GM18519 (cell line): ENCODE results near the gene HSPA12B.
"Not testable (repeated sequence)": the region's sequence is repeated elsewhere in the genome, so short reads cannot be mapped to it uniquely, and the experiment has no call there.

Source experiments
- ATAC-seq: cut with Tn5 transposase; IDR thresholded peaks from one replicate; pipeline ENCODE4 v1.9.1; 2021; ENCODE audit warnings: mild to moderate bottlenecking, moderate library complexity; ENCODE audit not compliant: unreplicated experiment, low FRiP score

The HSPA12B gene

DNA sequence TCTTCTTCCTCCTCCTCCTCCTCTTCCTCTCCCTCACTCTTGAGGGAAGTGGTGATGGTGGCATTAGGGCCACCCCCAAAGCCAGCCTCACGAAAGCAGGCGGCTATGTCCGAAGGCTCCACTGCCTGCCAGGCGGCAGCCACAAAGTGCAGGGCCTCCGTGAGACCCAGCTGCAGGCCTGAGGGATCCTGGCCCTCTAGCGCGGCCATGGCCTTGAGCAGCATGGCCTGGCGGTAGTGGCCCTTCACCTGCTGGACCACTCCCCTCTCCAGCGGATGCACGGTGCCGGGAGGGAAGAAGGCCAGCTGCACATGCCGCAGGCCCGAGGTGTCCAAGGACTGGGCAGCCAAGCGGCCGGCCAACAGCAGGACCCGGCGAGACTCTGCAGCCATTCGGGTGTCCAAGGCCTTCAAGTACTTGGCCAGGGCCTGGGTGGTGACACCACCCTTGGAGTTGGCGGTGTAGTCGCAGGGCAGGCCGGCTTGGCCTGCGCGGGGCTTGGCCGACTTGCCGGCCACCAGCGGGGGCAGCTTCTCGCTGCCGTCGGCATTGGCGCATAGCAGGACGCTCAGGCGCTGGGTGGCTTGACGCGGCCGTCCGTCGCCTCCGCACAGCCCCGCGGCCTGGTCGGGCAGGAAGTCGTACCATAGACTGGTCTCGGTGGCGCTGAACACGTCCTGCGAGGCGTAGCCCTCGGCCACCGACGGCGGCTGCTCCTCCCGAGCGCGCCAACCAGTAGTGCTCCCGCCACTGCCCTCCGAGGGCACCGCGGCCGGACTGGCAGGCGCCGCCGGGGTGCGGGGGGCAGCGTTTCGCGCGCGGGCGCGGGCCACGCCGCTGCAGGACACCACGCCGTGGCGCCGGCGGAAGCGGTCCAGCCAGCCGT lies 53.0 kb downstream of the HSPA12B start:
- ATAC-seq: no peak

DNA sequence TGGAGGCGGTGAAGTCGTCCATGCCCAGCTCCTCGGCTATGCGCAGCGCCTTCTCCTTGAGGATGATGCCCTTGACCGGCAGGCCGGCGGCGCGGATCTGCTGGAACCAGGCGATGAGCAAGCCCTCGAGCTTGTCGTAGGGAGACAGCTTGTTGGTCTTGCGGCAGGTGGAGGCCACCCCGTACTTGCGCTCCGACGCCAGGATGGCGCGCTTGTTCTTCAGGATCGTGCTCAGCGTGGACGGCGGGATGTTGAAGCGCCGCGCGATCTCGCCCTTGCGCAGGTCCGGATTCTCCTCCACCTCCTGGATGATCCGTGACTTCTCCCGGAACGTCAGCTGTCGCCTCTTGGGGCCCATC lies 53.6 kb downstream of the HSPA12B start:
- ATAC-seq: peak; percentile 13

DNA sequence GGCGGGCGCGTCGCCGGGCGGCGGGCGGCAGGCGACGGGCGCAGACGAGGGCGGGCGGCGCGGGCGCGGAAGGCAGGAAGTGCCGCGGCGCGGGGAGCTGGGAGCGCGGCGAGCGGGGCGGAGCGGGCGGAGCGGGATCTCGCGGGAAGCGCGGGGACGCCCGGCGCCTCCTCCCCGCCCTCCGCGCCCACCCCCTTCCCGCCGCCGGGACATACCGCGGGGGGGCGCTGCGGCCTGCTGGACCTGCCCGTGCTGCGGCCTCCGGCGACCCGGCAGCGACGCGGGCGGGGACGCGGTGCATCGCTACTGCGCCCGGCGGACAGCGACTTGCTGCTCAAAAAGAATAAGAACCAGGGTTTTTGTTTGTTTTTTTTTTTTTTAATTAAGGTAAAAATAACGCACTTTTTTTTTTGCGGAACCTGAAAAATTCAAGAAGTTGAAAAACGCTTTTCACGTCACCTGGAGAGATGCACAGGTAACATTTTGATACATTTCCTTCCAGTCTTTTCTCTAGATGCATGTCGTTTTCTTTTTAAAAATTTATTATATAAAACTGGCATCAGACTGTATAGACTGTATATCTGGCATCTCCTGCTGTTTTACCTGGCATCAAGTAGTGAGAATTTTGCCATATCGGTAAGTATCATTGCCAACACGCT lies 54.3 kb downstream of the HSPA12B start, which contains the start of gene CENPB:
Gene CENPB, minus strand, starts transcription at position 76 of the 659 bp plus-strand sequence. CDS start 257 bp downstream, outside the sequence.
- peak; percentile 56 for ATAC-seq

DNA sequence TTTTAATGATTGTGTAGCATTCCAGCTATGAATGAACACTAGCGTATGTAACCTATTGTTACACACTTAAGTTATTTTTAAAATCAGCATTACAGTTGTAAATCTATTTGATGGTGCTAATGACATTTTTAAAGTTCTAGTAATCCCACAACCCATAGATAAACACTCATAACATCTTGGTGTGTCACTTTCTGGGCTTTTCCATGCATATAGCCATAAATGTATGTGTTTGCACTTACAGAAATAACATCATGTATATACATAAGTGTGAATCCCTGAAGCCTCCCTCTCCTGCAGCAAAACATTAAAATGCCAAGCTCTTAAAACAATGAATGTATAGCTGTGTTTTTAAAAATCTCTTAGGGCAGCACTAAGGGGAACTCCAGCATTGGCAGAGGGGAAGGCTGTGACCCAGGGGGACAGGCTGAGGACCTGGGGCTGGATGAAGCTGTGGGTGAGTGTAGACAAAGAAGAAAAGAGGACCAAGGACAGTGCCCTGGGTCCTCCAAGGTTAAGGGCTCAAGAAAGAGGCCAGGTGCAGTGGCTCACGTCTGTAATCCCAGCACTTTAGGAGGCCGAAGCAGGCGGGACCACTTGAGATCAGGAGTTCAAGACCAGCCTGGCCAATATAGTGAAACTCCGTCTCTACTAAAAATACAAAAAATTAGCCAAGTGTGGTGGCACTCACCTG lies 55.0 kb downstream of the HSPA12B start:
- ATAC-seq: no peak

DNA sequence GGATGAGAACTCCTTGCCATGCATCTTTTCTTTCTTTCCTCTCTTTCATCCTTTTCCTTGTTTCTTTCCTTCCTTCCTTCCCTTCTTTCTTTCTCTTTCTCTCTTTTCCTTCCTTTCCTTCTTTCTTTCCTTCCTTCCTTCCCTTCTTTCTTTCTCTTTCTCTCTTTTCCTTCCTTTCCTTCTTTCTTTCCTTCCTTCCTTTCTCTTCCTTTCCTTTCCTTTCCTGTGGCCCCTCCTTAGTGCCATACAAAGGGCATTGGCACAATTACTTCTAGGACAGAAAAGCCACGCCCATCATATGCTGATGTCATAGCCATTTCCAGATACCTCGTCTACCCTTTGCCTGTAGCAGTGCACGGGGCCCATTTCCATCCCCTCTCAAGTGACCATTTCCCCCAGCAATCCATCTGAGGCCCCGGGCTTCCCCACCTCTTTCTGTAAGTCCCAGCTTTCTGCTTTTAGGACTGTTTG lies 56.2 kb downstream of the HSPA12B start:
- ATAC-seq: no peak

DNA sequence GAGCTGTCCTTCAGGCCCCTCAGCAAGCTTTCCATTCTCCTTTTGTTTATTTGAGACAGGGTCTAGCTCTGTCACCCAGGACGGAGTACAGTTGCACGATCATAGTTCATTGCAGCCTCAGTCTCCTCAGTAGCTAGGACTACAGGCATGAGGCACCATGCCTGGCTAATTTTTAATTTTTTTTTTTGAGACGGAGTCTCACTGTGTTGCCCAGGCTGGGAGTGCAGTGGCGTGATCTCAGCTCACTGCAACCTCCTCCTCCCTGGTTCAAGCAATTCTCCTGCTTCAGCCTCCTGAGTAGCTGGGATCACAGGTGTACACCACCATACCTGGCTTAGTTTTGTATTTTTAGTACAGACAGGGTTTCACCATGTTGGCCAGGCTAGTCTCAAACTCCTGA lies 56.7 kb downstream of the HSPA12B start:
- not testable (repeated sequence) for ATAC-seq

DNA sequence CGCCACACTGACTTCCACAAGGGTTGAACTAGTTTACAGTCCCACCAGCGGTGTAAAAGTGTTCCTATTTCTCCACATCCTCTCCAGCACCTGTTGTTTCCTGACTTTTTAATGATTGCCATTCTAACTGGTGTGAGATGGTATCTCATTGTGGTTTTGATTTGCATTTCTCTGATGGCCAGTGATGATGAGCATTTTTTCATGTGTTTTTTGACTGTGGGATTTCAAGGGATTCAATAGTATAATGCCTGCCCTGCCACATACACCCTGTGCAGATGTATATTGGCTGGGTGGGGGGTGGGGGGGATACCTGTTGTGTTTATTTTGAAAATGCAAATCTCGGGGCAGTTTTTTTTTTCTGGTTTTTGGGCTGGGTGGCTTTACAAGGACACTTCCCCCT lies 61.7 kb downstream of the HSPA12B start:
- not testable (repeated sequence) for ATAC-seq

DNA sequence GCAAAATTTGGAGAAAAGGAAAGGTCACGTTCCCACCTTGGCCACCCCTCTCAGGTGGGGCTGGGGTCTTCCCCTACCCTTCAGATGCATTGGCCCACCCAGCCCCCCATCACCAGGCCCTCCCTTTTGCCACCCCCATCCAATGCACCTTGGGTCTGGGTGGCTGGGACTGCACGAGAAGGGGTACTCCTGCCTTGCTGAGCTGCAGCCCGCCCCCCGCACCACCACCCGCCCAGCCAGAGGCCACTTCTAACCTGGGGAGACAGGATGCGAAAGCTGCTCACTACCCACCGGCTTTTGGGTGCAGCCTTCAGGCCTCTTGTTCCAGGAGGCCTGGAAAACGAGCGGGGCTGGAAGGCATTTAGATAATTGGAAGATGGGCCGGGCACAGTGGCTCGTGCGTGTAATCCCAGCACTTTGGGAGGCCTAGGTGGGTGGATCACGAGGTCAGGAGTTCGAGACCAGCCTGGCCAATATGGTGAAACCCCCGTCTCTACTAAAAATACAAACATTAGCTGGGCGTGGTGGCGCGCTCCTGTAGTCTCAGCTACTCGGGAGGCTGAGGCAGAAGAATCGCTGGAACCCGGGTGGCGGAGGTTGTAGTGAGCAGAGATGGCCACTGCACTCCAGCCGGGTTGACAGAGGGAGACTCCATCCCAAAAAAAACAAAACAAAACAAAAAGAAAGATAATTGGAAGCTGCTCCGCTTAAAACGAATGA lies 62.4 kb downstream of the HSPA12B start:
- ATAC-seq: no peak

DNA sequence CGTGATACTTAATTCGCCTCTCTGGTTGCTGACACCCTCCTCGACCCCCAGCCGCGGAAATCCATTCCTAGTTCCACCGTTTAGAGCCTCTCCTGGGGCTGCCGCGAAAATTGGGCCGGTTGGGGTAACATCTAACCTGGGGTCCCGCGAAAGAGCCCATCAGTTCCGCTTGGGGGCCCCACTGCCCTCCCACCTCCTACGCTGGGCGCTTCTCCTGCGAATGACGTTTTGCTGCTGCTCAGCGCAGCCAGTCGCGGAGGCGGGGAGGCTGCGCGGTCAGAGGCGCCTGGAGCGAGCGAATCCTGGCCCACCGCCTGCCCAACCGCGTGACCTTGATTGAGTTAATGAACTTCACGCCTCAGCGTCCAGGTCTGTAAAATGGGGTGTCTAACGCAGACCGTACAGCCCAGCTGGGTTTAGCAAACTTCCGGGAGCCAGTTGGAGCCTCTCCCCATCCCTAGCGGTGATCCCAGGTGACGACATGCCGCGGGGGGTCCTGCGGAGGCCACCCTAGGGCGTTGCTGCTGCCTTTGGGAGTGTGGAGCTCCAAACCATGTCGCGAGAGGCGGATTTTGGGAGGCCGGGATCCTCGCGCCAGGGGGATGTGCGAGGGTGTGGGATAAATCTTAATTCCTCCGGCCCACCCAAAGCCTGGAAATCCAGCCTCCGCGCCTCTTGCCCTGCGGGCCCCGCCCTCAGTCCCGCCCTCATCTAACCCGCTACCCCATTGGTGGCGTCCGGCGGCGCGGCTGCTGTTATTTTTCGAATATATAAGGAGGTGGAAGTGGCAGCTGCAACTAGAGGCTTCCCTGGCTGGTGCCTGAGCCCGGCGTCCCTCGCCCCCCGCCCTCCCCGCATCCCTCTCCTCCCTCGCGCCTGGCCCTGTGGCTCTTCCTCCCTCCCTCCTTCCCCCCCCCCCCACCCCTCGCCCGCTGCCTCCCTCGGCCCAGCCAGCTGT lies 63.3 kb downstream of the HSPA12B start, which contains the start of gene CDC25B:
Gene CDC25B, plus strand, starts transcription at position 800 of the 958 bp plus-strand sequence. CDS start 222 bp downstream, outside the sequence.
- peak; percentile 37 for ATAC-seq

DNA sequence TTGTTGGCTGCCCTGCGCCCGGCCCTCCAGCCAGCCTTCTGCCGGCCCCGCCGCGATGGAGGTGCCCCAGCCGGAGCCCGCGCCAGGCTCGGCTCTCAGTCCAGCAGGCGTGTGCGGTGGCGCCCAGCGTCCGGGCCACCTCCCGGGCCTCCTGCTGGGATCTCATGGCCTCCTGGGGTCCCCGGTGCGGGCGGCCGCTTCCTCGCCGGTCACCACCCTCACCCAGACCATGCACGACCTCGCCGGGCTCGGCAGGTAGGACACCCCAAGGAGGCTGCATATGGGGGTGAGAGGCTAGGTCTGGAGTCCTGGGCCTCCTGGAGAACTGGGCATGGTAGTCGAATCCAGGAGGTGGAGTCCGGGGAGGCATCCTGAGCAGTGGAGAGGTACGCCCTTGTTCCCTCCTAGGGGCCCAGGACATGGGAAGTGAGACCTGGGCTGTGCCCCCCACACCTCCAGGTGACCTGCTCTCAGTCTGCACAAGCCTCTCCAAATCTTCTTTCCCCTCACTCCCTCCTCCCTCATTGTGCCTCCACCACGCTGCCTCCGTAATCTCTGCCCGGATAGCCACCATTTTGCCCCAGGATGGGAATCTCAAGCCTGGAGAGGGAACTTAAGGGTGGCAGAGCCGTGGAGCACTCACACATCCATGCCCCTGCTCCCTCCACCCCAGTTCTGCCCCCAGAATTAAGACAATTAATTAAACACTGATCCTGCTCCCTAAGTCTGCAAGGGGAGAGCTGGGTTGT lies 64.2 kb downstream of the HSPA12B start:
- ATAC-seq: peak; percentile 4

DNA sequence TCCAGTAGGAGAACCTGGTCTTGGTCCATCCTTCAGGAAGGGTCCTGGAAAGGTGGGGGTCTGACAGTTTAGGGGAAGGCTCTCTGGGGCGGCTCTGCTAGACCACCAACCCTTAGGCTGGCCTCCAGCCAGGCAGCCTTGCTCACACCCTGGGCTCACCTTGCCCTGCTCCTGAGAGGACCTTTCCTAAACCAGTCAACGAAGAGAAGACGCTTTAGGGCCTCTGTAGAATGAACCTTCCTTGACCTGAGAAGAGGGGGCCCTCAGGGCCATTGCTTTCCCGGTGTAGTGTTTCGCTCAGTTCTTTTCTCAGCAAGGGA lies 64.7 kb downstream of the HSPA12B start:
- no peak for ATAC-seq

DNA sequence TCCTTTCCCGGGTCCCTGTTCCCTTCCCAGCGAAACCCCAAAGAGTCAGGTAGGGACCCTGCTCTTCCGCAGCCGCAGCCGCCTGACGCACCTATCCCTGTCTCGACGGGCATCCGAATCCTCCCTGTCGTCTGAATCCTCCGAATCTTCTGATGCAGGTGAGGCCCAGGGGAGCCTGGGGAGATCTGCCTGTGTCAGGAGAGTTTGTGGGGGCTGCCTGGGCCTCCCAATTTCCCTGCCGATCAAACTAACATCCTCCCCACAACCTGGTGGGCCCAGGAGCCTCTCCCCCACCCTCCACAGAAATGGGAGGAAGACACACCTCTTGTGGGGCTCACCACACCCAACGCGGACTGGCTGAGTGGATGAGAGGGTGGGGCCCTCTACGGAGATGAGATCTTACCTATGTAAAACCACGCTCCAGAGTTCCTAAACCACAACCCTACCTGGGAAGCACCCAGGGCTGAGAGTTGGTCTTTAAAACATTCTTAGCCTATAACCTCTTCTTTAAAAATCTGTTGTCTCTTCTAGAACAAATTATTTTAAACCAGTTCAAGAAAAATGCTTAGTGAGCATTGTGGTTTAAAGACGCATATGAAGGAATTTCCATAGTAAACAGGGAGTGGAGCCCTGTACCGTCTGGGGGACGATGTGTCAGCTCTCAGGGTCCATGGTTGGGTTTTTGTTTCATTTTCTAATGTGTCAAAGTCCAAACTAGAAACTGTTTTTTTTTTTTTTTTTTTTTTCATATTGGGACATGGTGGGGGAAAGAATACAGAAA lies 65.3 kb downstream of the HSPA12B start:
- no peak for ATAC-seq

DNA sequence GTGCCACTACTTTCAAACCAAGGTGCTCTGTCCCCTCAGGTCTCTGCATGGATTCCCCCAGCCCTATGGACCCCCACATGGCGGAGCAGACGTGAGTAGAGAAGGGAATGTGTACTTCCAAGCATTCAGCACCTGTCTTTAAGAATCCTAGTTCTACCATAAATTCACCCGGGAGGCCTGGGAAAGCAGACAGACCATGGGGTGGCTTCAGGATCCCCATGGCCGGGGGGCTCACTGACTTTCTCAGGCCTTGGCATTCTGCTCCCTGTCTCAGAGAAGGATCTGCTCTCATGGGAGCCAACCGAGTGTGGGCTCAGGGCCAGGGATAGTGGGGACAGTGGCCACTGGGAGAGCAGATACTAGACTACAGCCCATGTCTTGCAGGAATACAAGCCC lies 65.9 kb downstream of the HSPA12B start:
- no peak for ATAC-seq

DNA sequence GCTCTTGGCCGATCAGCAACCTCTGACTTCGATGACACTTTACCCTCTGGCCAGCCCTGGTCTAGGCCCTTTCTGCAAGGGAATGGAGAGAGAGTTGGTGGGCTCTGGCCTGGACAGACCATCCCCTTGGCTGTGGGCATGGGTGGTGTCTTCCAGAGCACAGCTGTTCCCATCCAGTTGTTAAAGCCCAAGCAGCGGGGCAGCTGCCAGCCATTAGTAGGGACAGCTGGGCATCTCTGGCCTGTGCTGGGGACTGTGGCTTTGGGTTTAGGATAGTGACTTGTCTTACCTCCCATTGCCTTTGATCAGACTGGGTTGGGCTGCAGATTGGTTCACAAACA lies 66.4 kb downstream of the HSPA12B start:
- ATAC-seq: no peak

DNA sequence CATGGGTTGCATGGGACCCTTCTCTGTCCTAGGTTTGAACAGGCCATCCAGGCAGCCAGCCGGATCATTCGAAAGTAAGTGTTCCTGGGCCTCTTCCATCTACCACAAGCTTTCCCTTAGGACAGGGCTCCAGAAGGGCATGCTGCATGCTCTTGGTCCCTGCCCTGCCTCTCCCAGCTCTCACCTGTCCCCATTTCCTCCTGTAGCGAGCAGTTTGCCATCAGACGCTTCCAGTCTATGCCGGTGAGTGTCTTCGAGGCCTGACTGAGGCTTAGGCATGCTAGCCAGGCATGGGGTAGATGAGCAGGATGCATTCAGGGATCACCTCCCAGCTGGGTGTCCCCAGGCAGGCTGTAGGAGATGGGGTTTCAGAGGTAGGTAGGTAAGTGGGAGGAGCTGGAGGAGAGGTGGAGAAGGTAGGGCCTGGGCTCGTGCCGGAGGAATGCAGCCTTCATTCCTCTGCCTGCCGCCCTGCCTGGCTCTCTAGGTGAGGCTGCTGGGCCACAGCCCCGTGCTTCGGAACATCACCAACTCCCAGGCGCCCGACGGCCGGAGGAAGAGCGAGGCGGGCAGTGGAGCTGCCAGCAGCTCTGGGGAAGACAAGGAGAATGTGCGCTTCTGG lies 67.9 kb downstream of the HSPA12B start:
- no peak for ATAC-seq

DNA sequence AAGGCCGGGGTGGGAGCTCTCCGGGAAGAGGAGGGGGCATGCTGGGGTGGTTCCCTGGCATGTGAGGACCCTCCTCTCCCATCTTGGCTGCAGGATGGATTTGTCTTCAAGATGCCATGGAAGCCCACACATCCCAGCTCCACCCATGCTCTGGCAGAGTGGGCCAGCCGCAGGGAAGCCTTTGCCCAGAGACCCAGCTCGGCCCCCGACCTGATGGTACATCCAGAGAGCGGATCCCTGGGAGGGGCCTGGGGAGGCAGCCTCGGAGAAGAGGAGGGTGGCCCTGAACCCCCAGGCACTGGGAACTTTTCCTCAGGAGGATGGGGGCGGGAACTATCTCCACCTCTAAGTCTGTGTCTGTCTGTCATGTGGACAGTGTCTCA lies 68.4 kb downstream of the HSPA12B start:
- ATAC-seq: no peak

DNA sequence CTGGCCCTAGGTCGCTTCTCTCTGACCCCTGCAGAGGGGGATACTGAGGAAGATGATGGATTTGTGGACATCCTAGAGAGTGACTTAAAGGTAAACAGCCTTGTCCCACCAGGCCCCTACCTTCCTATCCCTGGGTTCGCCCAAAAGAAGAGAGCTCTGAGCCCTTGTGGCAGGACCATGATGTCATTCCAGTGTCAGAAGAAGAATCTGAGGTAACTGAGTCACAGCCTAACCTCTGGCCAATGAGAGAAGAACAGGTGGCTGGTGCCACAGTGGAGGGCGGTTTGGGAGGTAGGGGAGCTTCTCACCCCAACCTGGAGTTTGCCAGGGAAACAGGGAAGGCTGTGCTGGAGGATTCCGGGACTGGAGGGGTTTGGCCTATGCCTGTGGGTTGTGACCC lies 68.8 kb downstream of the HSPA12B start:
- ATAC-seq: no peak

DNA sequence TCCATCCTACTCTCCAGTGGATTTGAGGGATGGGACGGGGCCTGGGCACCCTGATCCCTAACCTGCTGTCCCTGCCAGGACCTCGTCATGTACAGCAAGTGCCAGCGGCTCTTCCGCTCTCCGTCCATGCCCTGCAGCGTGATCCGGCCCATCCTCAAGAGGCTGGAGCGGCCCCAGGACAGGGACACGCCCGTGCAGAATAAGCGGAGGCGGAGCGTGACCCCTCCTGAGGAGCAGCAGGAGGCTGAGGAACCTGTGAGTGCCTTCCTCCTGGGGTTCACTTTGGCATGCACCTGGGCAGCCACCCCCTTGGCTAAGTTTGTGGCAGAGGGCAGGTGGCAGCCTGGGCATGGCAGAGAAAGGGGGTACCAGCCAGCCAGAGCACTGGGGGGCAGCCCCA lies 69.4 kb downstream of the HSPA12B start:
- no peak for ATAC-seq
